HG02943 (cell line): ENCODE results near the gene FAM83B.
"Not testable (repeated sequence)": the region's sequence is repeated elsewhere in the genome, so short reads cannot be mapped to it uniquely, and the experiment has no call there.

ENCODE experiments used
- ATAC-seq: cut with Tn5 transposase; IDR thresholded peaks from one replicate; pipeline ENCODE4 v1.9.1; 2021; ENCODE audit warnings: mild to moderate bottlenecking, low read depth, moderate library complexity; ENCODE audit not compliant: unreplicated experiment

The FAM83B gene

DNA sequence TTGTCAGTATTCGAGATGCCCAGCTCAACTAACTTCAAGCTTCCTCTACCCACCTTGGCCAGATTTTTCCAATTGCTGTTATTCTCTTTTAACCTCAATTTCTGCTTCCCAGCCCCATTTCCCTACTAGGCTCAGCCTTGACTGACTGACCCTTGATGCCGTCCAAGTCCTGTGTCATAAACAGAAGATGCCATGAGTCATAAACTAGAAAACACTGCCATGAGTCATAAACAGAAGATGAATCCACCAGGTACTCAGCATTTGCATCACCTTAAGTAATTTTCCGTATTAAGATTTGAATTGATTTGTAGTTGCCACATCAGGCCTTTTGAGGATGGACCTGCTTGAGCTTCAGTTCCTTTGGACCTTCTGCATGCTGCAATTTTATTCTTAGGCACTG lies 123.8 kb downstream of the FAM83B start:
- ATAC-seq: no peak

DNA sequence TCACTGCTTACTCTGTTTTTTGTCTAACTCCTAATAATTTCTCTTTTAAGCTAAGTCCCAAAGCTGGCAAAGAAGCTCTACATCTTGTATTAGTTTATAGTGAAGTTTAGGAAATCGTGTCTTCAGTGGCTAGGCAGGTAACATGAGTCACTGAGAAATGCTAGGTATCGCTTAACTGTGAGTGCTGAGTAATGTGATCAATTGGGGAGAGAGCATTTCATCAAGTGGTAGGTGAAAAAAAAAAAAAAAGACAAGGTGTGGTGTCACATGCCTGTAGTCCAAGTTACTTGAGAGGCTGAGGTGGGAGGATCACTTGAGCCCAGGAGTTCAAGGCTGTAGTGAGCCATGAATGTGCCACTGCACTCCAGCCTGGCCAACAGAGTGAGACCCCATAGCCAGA lies 125.3 kb downstream of the FAM83B start:
- ATAC-seq: no peak

DNA sequence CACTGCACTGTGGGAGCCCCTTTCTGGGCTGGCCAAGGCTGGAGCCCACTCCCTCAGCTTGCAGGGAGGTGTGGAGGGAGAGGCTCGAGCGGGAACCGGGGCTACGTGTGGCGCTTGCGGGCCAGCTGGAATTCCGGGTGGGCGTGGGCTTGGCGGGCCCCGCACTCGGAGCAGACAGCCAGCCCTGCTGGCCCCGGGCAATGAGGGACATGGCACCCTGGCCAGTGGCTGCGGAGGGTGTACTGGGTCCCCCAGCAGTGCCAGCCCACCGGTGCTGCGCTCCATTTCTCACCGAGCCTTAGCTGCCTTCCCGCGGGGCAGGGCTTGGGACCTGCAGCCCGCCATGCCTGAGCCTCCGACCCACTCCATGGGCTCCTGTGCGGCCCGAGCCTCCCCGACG lies 132.6 kb downstream of the FAM83B start:
- not testable (repeated sequence) for ATAC-seq

DNA sequence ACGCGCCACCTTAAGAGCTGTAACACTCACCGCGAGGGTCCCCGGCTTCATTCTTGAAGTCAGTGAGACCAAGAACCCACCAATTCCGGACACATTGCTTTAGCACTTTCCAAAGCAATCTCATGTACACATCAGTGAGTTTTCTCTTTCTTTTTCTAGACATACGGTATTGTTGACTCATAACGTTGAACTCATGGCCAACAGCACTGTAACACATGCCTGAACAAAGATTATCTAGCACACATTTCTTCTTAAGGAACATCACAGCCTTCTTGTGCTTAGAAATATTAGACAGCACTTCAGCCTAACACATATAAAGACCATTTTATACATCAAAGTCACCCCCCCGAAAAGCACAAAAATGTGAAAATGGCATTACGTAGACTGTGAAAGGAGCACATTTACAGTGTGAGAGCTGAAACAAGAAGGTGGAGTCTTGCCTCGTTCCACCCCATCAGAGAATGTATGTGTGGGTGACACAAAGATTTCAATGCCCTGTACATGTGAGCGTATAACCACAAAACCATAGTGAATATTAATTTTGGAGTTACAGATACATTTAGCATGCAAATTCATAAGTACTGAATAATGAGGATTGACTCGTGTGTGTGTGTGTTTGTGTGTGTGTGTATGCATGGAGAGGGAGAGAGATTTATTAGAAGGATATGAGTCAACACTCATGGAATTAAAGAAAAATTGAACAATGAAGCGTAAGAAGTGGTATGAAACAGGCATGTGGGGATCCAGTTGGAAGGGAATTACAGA lies 134.1 kb downstream of the FAM83B start:
- ATAC-seq: no peak

DNA sequence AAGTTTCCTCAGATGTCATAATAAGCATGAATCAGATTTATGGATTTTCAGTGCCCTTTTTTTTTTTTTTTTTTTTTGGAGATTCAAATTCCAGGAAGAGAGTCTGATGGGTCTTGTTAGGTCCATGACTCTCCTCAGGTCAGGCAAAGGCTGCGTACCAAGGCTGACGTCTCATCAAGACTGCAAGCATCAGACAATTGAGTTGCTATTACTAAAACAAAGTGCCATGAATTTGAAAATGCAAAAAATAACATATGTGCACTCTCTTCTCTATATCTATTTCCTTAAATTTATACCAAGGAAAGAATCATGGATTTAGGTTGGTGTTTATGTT lies 134.7 kb downstream of the FAM83B start:
- ATAC-seq: no peak

DNA sequence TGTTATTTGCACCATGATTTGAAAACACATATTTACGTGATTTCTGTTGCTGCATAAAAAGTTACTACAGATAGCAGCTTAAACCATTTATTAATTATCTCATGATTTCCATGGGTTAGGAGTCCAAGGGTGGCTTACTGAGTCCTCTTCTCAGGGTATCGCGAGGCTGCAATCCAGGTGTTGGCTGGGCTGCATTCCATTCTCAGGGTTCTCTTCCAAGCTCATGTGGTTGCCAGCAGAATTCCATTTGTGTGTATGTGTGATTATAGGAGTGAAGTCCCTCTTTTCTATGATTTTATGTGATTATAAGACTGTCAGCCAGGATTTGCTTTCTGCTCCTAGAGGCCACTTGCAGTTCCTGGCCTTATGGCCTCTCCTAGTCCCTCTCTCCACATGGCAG lies 135.1 kb downstream of the FAM83B start:
- no peak for ATAC-seq

DNA sequence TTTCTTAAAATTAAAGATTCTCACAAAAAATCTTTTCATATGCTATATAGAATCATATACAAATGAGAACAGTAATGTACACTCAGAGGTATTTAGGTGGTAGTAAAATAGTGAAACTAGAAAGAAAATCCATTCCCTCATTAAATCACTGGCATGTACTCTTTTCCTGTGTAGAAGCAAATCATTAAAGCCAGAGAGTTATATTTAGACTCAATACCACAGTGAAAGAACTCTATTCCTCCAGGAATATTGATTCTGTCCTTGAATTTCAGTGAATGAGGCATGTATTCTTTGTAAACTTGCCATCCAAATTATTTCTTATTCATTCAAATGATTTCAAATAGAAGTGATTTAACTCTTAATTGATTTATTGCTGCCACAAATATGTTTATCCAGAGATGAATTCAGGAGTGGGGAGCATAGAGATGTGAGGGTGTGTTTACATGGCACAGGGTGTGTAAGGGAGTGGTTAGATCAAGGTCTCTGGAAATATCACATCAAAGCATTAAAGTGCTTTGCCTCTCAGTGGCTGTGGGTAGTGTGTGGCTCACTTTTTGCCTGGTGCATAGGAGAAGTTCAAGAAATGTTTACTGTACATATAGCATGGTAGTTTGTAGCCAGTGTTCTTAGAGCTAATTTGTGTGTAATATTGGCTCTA lies 141.2 kb downstream of the FAM83B start:
- no peak for ATAC-seq

DNA sequence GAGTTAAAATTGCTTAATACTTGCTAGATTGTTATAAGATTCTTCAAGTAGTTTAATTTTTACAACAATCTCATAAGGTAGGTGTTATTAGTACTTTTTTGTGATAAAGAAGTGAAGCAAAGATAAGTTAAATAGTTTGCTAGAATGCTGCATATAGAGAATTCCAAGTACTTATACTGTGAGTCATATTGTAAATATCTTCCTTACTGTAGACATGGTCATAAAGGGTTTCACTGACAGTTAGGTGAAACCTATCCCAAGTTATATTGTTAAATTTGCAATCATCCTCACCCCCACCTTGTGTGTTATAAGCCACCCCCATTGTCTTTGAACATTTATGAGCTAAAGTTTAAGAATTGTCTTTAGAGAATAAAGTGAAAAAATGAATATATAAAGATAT lies 142.0 kb downstream of the FAM83B start:
- ATAC-seq: no peak

DNA sequence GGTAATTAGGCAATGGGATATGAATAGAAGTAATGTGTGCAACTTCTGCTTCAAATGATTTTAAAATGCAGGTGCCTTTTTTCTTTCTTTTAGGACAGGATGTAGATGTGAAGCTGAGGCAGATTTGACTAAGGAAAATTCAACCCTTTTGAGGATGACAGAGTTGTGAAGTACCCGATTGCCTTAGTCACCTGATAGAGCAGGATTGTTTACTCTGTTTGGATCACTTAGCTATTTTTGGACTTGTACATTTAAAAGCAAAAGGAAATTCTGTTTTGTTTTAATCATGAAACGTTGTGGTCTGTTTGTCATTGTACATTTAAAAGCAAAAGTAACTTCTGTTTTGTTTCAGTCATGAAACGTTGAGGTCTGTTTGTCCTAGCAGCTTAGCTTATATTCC lies 143.4 kb downstream of the FAM83B start:
- no peak for ATAC-seq
